ENCODE data around the gene IL12B. TPM values are rescaled to one million over a fixed set of nuclear protein-coding genes. Genes with fewer than 3 reads are reported as not detected.

IL12B gene
- total RNA-seq, 2 experiments from 2014 or later, result 0.07 TPM; not detected in 1

DNA sequence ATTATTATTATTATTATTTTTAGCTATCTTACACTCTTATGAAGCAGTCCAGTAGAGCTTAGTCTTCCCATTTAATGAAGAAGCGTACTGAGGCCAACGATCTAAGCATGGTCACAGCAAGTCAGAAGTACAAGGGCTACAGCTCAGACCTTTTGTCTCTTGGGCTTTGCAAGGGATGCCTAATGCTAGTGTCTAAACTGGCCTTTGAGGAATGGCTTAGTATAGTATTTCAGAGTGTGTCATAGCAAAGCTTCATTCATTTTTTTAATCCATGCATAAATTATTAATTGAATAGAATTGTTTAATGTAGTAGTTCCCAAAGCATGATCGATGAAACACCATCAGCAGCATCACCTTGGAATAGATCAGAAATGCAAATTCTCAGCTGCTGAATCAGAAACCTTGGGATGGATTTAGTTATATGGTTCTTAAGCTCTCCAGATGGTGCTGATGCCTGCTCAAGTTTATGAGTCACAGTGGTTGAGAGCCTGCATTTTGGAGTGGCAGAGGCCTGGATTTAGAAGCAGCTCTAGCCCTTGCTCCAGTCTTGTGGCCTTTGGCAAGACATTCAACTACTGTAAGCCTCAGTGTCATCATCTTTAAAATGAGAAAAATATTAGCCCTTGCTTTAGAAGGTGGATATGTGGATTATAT lies 6.1 kb downstream of the IL12B start:
- no peaks in the 10 kb centered on the region for H3K9me3 Mint-ChIP-seq (ENCODE audit: low read depth)
- peaks cover 40% of the 10 kb centered on the region for H3K27me3 Mint-ChIP-seq
- no peaks in the 10 kb centered on the region for H3K36me3 Mint-ChIP-seq
- CTCF ChIA-PET, result interaction anchor here (0.6 to 2.2 kb wide), 5 partner anchors 17 to 752 kb away, joined by 3 to 6 read pairs (median 3); no protein-coding TSS in a partner anchor
- DNase-seq, result no peak
- ATAC-seq, result no peak
- H3K4me3 Mint-ChIP-seq, result no peak overlapping the region
- no peak overlapping the region for H3K27ac Mint-ChIP-seq
- no peaks in the 10 kb centered on the region for H3K4me1 Mint-ChIP-seq

DNA sequence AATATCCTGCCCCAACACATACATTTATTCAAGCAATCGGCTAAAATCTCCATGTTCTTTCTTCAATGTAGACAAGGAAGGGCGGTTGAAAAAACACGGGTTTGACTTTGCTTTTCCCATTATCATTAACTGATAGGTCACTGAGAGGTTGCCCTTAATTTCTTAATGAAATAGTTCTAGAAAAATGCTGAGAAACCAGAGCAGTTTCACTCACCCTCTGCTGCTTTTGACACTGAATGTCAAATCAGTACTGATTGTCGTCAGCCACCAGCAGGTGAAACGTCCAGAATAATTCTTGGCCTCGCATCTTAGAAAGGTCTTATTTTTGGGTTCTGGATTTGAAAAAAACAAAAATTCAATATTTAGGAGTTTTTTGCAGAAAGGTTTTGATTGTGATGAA lies 8.1 kb downstream of the IL12B start:
- Mint-ChIP-seq H3K27ac (no peak overlapping the region), H3K4me3 (no peak overlapping the region), H3K27me3 (peaks cover 22% of the 10 kb centered on the region), H3K9me3 (ENCODE audit: low read depth) (no peaks in the 10 kb centered on the region), H3K36me3 (no peaks in the 10 kb centered on the region), H3K4me1 (no peaks in the 10 kb centered on the region)
- DNase-seq, result no peak
- ATAC-seq, result no peak
- CTCF ChIA-PET, result no interaction called here

DNA sequence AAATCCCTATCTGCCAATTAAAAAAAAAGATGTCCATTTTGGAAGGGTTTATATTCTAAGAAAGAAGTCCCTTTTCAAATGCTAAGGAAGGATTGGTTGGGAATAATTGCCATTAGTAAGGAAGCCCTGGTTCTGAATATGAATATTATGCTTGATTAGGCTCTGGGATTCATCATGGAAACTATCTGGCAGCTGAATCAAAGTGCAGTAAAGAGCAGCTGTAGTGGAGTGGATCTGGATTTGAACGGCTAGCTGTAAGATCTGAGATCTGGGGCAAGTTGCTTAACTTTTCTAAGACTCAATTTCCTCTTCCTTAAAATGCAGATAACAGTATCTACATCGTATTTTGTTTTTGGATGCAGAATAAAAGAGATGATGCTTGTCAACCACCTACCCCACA lies 10.5 kb downstream of the IL12B start:
- CTCF ChIA-PET, result interaction anchor here (0.6 to 6.7 kb wide), 5 partner anchors 9 to 624 kb away, joined by 3 to 58 read pairs (median 4); no protein-coding TSS in a partner anchor

DNA sequence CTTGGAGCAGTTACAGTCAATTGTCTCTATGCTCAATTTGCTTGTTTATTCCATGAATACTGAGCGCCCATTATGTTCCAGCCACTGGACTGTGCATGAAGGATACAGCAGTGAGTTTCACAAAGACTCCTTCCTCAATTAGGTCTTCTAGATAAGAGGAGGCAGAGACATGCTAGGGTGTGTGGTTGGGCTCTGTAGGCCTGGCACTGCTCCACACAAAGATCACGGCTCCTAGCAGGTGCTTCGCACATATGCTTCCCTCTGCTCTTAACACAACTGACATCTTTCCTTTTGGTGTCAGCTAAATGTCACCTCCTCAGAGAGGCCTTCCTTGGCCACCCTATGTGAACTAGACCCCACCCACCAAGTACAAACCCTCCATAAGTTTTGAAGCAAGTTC lies 10.9 kb downstream of the IL12B start:
- Mint-ChIP-seq H3K36me3 (no peaks in the 10 kb centered on the region), H3K27me3 (peaks cover 15% of the 10 kb centered on the region), H3K9me3 (ENCODE audit: low read depth) (no peaks in the 10 kb centered on the region), H3K27ac (no peak overlapping the region), H3K4me1 (no peaks in the 10 kb centered on the region), H3K4me3 (no peak overlapping the region)
- ATAC-seq (no peak), DNase-seq (no peak)
- CTCF ChIA-PET, result interaction anchor here (6.7 kb wide), 1 partner anchor 163 kb away, joined by 58 read pairs; no protein-coding TSS in a partner anchor

More for the DNA sequence above, 10.5 kb downstream of the IL12B start:
- DNase-seq (no peak), ATAC-seq (no peak)
- no peaks in the 10 kb centered on the region for H3K36me3 Mint-ChIP-seq
- H3K9me3 Mint-ChIP-seq (ENCODE audit: low read depth), result no peaks in the 10 kb centered on the region
- no peak overlapping the region for H3K4me3 Mint-ChIP-seq
- H3K4me1 Mint-ChIP-seq, result no peaks in the 10 kb centered on the region
- peaks cover 18% of the 10 kb centered on the region for H3K27me3 Mint-ChIP-seq
- no peak overlapping the region for H3K27ac Mint-ChIP-seq

DNA sequence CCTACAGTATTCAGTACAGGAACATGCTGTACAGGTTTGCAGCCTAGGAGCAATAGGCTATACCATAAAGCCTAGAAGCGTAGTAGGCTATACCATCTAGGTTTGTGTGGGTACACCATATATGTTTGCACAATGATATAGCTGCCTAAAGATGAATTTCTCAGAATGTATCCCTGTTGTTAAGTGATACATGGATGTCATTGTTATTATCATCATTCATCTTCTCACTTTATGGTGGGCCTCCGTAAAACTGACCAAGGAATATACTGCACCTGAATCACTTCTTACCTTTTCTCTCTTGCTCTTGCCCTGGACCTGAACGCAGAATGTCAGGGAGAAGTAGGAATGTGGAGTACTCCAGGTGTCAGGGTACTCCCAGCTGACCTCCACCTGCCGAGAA lies 11.8 kb downstream of the IL12B start:
- Mint-ChIP-seq H3K9me3 (ENCODE audit: low read depth) (no peaks in the 10 kb centered on the region), H3K27ac (no peak overlapping the region), H3K4me3 (no peak overlapping the region), H3K4me1 (no peaks in the 10 kb centered on the region), H3K27me3 (peaks cover 18% of the 10 kb centered on the region), H3K36me3 (no peaks in the 10 kb centered on the region)
- no peak for DNase-seq
- CTCF ChIA-PET, result interaction anchor here (6.7 kb wide), 1 partner anchor 162 kb away, joined by 58 read pairs; no protein-coding TSS in a partner anchor
- ATAC-seq, result no peak

DNA sequence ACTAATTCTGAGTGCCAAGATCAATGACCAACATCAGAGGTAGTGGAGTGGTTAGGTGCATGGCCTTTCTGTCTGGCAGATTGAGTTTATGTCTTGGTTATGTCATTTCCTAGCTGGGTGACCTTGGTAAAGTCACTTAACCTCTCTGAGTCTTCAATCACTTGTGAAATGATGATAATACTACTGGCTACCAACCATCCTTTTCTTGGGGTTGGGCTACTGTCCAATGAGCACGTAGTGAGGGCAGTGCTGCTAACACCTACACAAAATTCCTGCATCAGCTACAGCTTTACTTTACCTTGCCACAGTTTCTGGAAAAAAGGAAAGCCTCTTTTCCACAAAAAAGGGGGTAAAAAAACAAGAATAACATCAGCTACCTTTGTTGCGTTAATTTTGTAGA lies 12.4 kb downstream of the IL12B start:
- Mint-ChIP-seq H3K4me1 (no peaks in the 10 kb centered on the region), H3K9me3 (ENCODE audit: low read depth) (no peaks in the 10 kb centered on the region), H3K27me3 (peaks cover 22% of the 10 kb centered on the region), H3K27ac (no peak overlapping the region), H3K4me3 (no peak overlapping the region), H3K36me3 (no peaks in the 10 kb centered on the region)
- CTCF ChIA-PET, result interaction anchor here (1.1 to 6.7 kb wide), 6 partner anchors 11 to 161 kb away, joined by 3 to 58 read pairs (median 6); no protein-coding TSS in a partner anchor
- no peak for DNase-seq
- no peak for ATAC-seq

DNA sequence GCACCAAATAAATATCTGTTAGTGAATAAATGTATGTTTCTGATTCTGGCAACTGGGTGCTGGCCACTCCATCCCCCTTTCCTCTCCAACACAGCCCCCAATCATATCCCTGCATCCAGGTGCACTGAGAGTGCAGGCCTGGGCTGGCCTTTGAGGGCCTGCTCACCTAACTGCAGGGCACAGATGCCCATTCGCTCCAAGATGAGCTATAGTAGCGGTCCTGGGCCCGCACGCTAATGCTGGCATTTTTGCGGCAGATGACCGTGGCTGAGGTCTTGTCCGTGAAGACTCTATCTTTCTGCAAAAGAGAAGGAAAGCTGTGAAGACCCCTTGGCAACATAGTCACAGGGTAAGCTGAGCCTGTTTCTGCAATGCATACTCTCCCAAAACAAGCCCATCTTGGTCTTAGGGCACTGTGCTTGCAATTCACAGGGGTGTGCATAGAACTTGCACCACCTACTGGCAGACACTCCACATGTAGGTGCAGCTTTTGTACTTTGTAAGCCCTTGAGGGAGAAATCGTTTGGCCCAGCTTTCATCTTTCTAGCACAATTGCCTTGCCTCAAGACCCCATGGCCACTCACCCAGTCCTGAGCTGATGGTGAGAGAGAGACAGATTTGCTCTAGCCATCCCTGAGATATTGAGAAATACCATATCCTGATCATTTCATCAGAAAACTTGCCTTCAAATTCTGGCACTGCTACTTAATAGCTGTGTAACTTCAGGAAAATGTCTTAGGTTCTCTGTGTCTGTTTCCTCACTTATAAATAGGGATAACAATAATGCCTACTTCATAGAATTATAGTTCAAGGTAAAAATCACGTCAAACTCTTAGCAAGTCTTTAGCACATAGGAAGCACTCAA lies 13.5 kb downstream of the IL12B start:
- Mint-ChIP-seq H3K27me3 (peaks cover 30% of the 10 kb centered on the region), H3K36me3 (no peaks in the 10 kb centered on the region), H3K4me3 (no peak overlapping the region), H3K9me3 (ENCODE audit: low read depth) (no peaks in the 10 kb centered on the region), H3K4me1 (no peaks in the 10 kb centered on the region), H3K27ac (no peak overlapping the region)
- CTCF ChIA-PET, result interaction anchor here (0.6 to 6.7 kb wide), 13 partner anchors 10 to 618 kb away, joined by 3 to 58 read pairs (median 3); no protein-coding TSS in a partner anchor
- DNase-seq (peak; percentile 60), ATAC-seq (peak; percentile 70)

DNA sequence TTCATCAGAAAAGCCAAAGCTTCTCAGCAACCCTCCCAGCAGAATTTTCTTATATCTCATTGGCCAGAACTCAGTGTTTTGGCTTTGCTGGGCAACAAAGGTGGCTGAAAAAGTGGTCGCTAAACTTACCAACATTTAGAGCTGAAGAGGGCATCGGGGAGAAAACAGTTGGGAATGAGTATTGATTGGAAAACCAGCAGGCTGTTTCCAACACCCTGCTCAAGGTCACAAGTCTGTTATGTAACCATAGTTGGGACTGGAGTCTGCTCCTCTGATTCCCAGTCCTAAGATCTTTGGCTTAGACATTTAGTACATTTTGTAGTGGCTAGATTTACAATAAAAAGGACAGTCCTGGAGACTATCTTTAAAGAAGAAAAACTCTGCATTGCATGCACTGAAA lies 17.1 kb downstream of the IL12B start:
- no peak overlapping the region for H3K4me3 Mint-ChIP-seq

DNA sequence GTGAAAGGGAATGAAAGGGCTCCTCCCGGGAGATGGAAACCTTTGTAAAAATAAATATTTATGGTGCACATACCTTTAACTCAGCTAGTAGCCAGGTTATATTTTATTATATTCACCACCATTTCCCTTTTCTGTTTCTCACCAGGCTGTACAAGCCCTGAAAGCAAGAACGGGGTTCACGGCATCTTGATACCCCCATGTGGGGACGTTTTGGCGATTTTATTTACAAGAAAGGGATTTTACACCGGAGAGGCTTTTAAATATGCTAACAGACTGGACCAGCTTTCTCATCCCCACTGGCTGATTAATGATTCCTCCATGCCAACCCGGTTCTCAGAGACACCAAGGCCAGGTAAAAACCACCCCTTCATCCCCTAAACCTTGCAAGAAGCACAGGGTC lies 19.2 kb downstream of the IL12B start:
- H3K27ac Mint-ChIP-seq, result no peak overlapping the region
- DNase-seq (no peak), ATAC-seq (no peak)
- no peaks in the 10 kb centered on the region for H3K36me3 Mint-ChIP-seq
- H3K27me3 Mint-ChIP-seq, result peaks cover 70% of the 10 kb centered on the region
- no peak overlapping the region for H3K4me3 Mint-ChIP-seq
- CTCF ChIA-PET, result interaction anchor here (0.6 to 1.8 kb wide), 5 partner anchors 10 to 161 kb away, joined by 3 to 8 read pairs (median 4); no protein-coding TSS in a partner anchor
- H3K9me3 Mint-ChIP-seq (ENCODE audit: low read depth), result no peaks in the 10 kb centered on the region
- H3K4me1 Mint-ChIP-seq, result peaks cover 6% of the 10 kb centered on the region

More for the DNA sequence above, 17.1 kb downstream of the IL12B start:
- DNase-seq (no peak), ATAC-seq (no peak)
- Mint-ChIP-seq H3K36me3 (no peaks in the 10 kb centered on the region), H3K4me1 (peaks cover 6% of the 10 kb centered on the region), H3K27ac (no peak overlapping the region), H3K27me3 (peaks cover 63% of the 10 kb centered on the region), H3K9me3 (ENCODE audit: low read depth) (no peaks in the 10 kb centered on the region)
- CTCF ChIA-PET, result no interaction called here

DNA sequence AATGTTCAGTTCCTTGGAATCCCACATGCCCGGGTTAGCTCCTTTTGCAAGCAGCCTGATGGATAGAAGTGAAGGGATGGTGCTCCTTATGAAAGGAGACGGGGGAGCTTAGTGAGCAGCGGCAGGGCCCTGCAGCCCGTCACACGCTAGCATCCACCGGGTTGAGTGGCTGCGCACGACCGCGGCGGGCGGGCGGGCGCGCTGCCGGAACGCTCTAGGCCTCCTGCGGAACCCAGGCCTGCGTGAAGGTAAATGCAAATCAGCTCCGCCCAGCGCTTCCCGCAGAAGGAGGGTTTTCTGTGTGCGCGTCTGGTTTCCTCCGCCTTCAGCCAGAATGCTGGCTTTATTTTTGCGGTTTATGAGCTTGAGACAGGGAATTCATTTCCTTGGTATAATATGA lies 19.8 kb downstream of the IL12B start:
- H3K4me1 Mint-ChIP-seq, result peaks cover 6% of the 10 kb centered on the region
- H3K9me3 Mint-ChIP-seq (ENCODE audit: low read depth), result no peaks in the 10 kb centered on the region
- peaks cover 71% of the 10 kb centered on the region for H3K27me3 Mint-ChIP-seq
- H3K4me3 Mint-ChIP-seq, result no peak overlapping the region
- ATAC-seq (peak; percentile 58), DNase-seq (no peak)
- CTCF ChIA-PET, result interaction anchor here (0.6 to 1.8 kb wide), 5 partner anchors 10 to 161 kb away, joined by 3 to 8 read pairs (median 4); no protein-coding TSS in a partner anchor
- no peak overlapping the region for H3K27ac Mint-ChIP-seq
- no peaks in the 10 kb centered on the region for H3K36me3 Mint-ChIP-seq

DNA sequence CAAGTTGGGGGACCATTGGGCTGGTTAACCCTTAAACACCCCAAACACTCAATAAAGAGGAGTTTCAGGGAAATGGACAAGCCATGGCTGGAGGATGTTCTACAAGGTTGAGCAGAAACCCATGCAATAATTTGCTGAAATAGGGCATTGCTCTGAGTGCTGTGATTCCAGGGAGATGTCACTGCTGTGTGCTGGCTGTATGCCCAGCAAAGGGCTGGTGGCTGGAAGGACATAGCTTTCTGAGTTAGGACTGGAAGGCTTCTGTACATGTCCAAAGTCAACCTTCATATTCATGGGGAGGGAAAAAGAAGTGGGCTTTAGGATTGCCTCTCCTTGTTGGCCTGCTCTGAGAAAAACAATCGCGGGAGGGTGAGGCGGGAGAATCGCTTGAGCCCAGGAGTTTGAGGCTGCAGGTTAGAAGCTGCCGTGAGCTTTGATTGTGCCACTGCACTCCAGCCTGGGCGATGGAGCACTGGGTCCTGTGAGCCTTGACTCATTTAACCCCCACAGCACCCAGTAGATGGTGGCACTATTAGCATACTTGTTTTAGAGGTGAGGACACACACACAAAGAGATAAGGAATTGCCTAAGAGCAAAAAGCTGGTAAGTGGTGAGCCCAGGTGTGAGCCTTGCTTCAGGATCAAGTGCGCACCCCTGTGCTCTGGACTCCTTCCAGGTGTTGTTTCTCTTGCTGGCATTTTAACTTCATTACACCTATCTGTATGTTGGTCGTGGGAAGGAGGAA lies 20.4 kb downstream of the IL12B start:
- Mint-ChIP-seq H3K27me3 (peaks cover 71% of the 10 kb centered on the region), H3K4me1 (peaks cover 6% of the 10 kb centered on the region), H3K27ac (no peak overlapping the region), H3K4me3 (no peak overlapping the region), H3K9me3 (ENCODE audit: low read depth) (no peaks in the 10 kb centered on the region), H3K36me3 (no peaks in the 10 kb centered on the region)
- ATAC-seq (no peak), DNase-seq (no peak)
- CTCF ChIA-PET, result interaction anchor here (1.0 to 1.8 kb wide), 4 partner anchors 23 to 160 kb away, joined by 3 to 8 read pairs (median 4); no protein-coding TSS in a partner anchor

DNA sequence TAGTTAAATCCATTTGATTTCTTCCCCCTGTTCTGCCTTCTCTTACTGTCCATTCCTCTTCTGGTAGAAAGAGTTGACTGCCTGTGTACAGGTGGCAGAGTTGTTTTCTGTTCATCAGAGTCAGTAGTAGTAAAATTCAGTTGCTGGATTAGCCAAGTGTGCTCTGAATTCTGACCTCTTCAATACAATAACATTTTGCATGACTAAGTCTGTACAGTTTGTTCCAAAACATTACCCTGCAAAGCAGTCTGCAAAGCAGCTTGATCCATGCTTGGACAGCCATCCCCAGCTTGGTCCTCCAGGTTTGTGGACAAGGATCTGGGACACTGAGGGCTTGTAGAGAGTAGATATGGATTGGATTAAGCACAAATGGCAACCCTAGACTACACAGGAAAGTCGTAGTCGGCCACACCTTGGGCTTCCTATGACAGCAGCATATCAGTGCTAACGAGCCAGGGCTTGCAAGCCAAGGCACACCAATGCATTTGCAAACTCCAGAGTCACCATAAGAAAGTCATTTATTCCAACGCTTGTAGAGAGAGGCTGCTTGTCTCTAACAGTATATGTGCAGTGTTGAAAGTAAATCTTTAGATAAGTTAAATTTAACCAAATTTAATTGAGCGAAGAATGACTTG lies 25.2 kb downstream of the IL12B start:
- peaks cover 41% of the 10 kb centered on the region for H3K27me3 Mint-ChIP-seq
- CTCF ChIA-PET, result interaction anchor here (1.4 kb wide), 1 partner anchor 12 kb away, joined by 4 read pairs; no protein-coding TSS in a partner anchor
- H3K4me1 Mint-ChIP-seq, result no peaks in the 10 kb centered on the region
- no peak overlapping the region for H3K4me3 Mint-ChIP-seq
- ATAC-seq (no peak), DNase-seq (no peak)
- H3K27ac Mint-ChIP-seq, result no peak overlapping the region
- peaks cover 4% of the 10 kb centered on the region for H3K36me3 Mint-ChIP-seq
- peaks cover 15% of the 10 kb centered on the region for H3K9me3 Mint-ChIP-seq (ENCODE audit: low read depth)
